Ishikawa (cell line): Measurements from ENCODE around the gene MIDN.

Source experiments
- CEBPB ChIP-seq: IDR thresholded peaks from 2 replicates; pipeline ENCODE4 v1.6.1; 2012
- CREB1 ChIP-seq: IDR thresholded peaks from 2 replicates; pipeline ENCODE4 v1.6.1; 2012; ENCODE audit warnings: low read depth
- EGR1 ChIP-seq: IDR thresholded peaks from 2 replicates; pipeline ENCODE4 v1.6.1; 2012
- EP300 ChIP-seq: IDR thresholded peaks from 2 replicates; pipeline ENCODE4 v1.6.1; 2012; ENCODE audit warnings: borderline replicate concordance
- FOXM1 ChIP-seq: IDR thresholded peaks from 2 replicates; pipeline ENCODE4 v1.6.1; 2012; ENCODE audit warnings: low read depth, borderline replicate concordance
- MAX ChIP-seq: IDR thresholded peaks from 2 replicates; pipeline ENCODE4 v1.6.1; 2012
- NFIC ChIP-seq: IDR thresholded peaks from 2 replicates; pipeline ENCODE4 v1.6.1; 2012
- RAD21 ChIP-seq: IDR thresholded peaks from 2 replicates; pipeline ENCODE4 v1.6.1; 2012; ENCODE audit warnings: low read depth
- REST ChIP-seq: IDR thresholded peaks from 2 replicates; pipeline ENCODE4 v1.6.1; 2012; ENCODE audit warnings: low read depth, mild to moderate bottlenecking
- TAF1 ChIP-seq: IDR thresholded peaks from 2 replicates; pipeline ENCODE4 v1.6.1; 2012; ENCODE audit warnings: low read depth, mild to moderate bottlenecking
- TCF12 ChIP-seq: IDR thresholded peaks from 2 replicates; pipeline ENCODE4 v1.6.1; 2012; ENCODE audit warnings: low read depth
- TEAD4 ChIP-seq: IDR thresholded peaks from 2 replicates; pipeline ENCODE4 v1.6.1; 2012
- USF1 ChIP-seq: IDR thresholded peaks from 2 replicates; pipeline ENCODE4 v1.6.1; 2012
- YY1 ChIP-seq: IDR thresholded peaks from 2 replicates; pipeline ENCODE4 v1.6.1; 2012; ENCODE audit warnings: low read depth
- ZBTB7A ChIP-seq: IDR thresholded peaks from 2 replicates; pipeline ENCODE4 v1.6.1; 2012; ENCODE audit warnings: low read depth

Gene MIDN

GRCh38 chr19:1269065-1269477 lies 20.7 kb downstream of the MIDN start, which contains the start of gene CIRBP:
Gene CIRBP (plus strand): TSS chr19:1269332. CDS start chr19:1270934, 1,602 bp downstream.
- TF ChIP-seq EGR1 (0 out of 2 replicates have a peak, but pooled peaks have one; percentile 9), TAF1 (no peak; the same call in none of the 2 replicates), NFIC (no peak), MAX (peak; percentile 33; the same call in 1 of the 2 replicates), TCF12 (peak; percentile 18), ZBTB7A (no peak), FOXM1 (no peak), REST (no peak), CREB1 (peak; percentile 40), TEAD4 (peak; percentile 63), USF1 (0 out of 2 replicates have a peak, but pooled peaks have one; percentile 10), RAD21 (no peak), CEBPB (0 out of 2 replicates have a peak, but pooled peaks have one; percentile 14), YY1 (no peak), EP300 (peak; percentile 2; the same call in 1 of the 2 replicates)

- TF ChIP-seq TAF1, result peak; percentile 6; the same call in 1 of the 2 replicates
- TF ChIP-seq EGR1, result peak; percentile 71
- TF ChIP-seq TCF12, result no peak; the same call in 1 of the 2 replicates
- TF ChIP-seq REST, result no peak; the same call in 1 of the 2 replicates
- peak; percentile 89 for TF ChIP-seq MAX
- peak; percentile 71 for TF ChIP-seq NFIC
- peak; percentile 78 for TF ChIP-seq TEAD4
- TF ChIP-seq ZBTB7A, result no peak
- peak; percentile 87 for TF ChIP-seq USF1
- TF ChIP-seq CREB1, result no peak; the same call in 1 of the 2 replicates
- no peak for TF ChIP-seq CEBPB
- peak; percentile 15; the same call in 1 of the 2 replicates for TF ChIP-seq RAD21
- TF ChIP-seq YY1, result peak; percentile 97
- 0 out of 2 replicates have a peak, but pooled peaks have one; percentile 9 for TF ChIP-seq EP300
- no peak for TF ChIP-seq FOXM1
Observed at GRCh38 chr19:1269478-1270212, 21.3 kb downstream of the MIDN start.

- TF ChIP-seq YY1 (no peak), ZBTB7A (0 out of 2 replicates have a peak, but pooled peaks have one; percentile 19), NFIC (0 out of 2 replicates have a peak, but pooled peaks have one; percentile 4), TCF12 (peak; percentile 64; the same call in 1 of the 2 replicates), USF1 (peak; percentile 15; the same call in 1 of the 2 replicates)
Observed at GRCh38 chr19:1270213-1270853, 21.9 kb downstream of the MIDN start.

GRCh38 chr19:1270854-1271527 lies 22.6 kb downstream of the MIDN start:
- TF ChIP-seq RAD21, result no peak
- no peak for TF ChIP-seq USF1
- TF ChIP-seq REST, result no peak
